ENCODE measurements around the gene WNT3A.

The WNT3A gene

GRCh38 chr1:228097333-228098081 lies 90.7 kb downstream of the WNT3A start:
- no peak for TF ChIP-seq POLR2A (IDR thresholded peaks at IDR 0.05; ENCODE audit: low read depth, low read length)
- no peak for FAIRE-seq
- no peak for DNase-seq (ENCODE audit: insufficient read length, low spot score)

GRCh38 chr1:228098323-228098931 lies 91.6 kb downstream of the WNT3A start:
- DNase-seq (ENCODE audit: insufficient read length, low spot score) (no peak), FAIRE-seq (no peak)
- no peak for TF ChIP-seq POLR2A (IDR thresholded peaks at IDR 0.05; ENCODE audit: low read depth, low read length)

GRCh38 chr1:228099331-228099732 lies 92.5 kb downstream of the WNT3A start:
- FAIRE-seq (no peak), DNase-seq (ENCODE audit: insufficient read length, low spot score) (no peak)
- no peak for TF ChIP-seq POLR2A (IDR thresholded peaks at IDR 0.05; ENCODE audit: low read depth, low read length)

GRCh38 chr1:228100822-228101613 lies 94.2 kb downstream of the WNT3A start:
- no peak for FAIRE-seq
- TF ChIP-seq POLR2A (IDR thresholded peaks at IDR 0.05; ENCODE audit: low read depth, low read length), result no peak; the same call in 1 of the 2 replicates
- DNase-seq (ENCODE audit: insufficient read length, low spot score), result no peak

- DNase-seq (ENCODE audit: insufficient read length, low spot score) (no peak), FAIRE-seq (no peak)
- no peak for TF ChIP-seq POLR2A (IDR thresholded peaks at IDR 0.05; ENCODE audit: low read depth, low read length)
These were observed 94.8 kb downstream of the WNT3A start for GRCh38 chr1:228101614-228101993.

GRCh38 chr1:228101994-228102790 lies 95.4 kb downstream of the WNT3A start:
- TF ChIP-seq POLR2A (IDR thresholded peaks at IDR 0.05; ENCODE audit: low read depth, low read length), result no peak
- no peak for DNase-seq (ENCODE audit: insufficient read length, low spot score)
- no peak for FAIRE-seq

GRCh38 chr1:228102791-228103620 lies 96.2 kb downstream of the WNT3A start, which contains the start of gene C1orf35:
Gene C1orf35 (minus strand): TSS chr1:228103325. CDS start chr1:228103227, 98 bp downstream.
- no peak for FAIRE-seq
- TF ChIP-seq POLR2A (IDR thresholded peaks at IDR 0.05; ENCODE audit: low read depth, low read length), result peak; percentile 81

GRCh38 chr1:228104526-228105269 lies 97.9 kb downstream of the WNT3A start:
- FAIRE-seq (no peak), DNase-seq (ENCODE audit: insufficient read length, low spot score) (no peak)
- 0 out of 2 replicates have a peak, but pooled peaks have one; percentile 8 for TF ChIP-seq POLR2A (IDR thresholded peaks at IDR 0.05; ENCODE audit: low read depth, low read length)

More at GRCh38 chr1:228102791-228103620, 96.2 kb downstream of the WNT3A start, which contains the start of gene C1orf35:
- peak; percentile 96 for DNase-seq (ENCODE audit: insufficient read length, low spot score)

GRCh38 chr1:228105270-228105995 lies 98.6 kb downstream of the WNT3A start:
- no peak for TF ChIP-seq POLR2A (IDR thresholded peaks at IDR 0.05; ENCODE audit: low read depth, low read length)
- FAIRE-seq (no peak), DNase-seq (ENCODE audit: insufficient read length, low spot score) (no peak)

GRCh38 chr1:228105996-228106799 lies 99.4 kb downstream of the WNT3A start:
- FAIRE-seq (no peak), DNase-seq (ENCODE audit: insufficient read length, low spot score) (no peak)
- no peak for TF ChIP-seq POLR2A (IDR thresholded peaks at IDR 0.05; ENCODE audit: low read depth, low read length)

- no peak for FAIRE-seq
- no peak for TF ChIP-seq POLR2A (IDR thresholded peaks at IDR 0.05; ENCODE audit: low read depth, low read length)
These were observed 99.9 kb downstream of the WNT3A start for GRCh38 chr1:228106800-228107054.

More at GRCh38 chr1:228106800-228107054, 99.9 kb downstream of the WNT3A start:
- DNase-seq (ENCODE audit: insufficient read length, low spot score), result no peak
